ENCODE results near the gene NFYC. TPM values are rescaled to one million over a fixed set of nuclear protein-coding genes. Genes with fewer than 3 reads are reported as not detected.
A peak's percentile ranks its signal among the peaks of the same experiment; 100 is the strongest.
"Not testable (repeated sequence)": the region's sequence is repeated elsewhere in the genome, so short reads cannot be mapped to it uniquely, and the experiment has no call there.

NFYC gene
- total and polyA plus RNA-seq, 11 donors = 45.2 to 82.8 (median 66.1) TPM

DNA sequence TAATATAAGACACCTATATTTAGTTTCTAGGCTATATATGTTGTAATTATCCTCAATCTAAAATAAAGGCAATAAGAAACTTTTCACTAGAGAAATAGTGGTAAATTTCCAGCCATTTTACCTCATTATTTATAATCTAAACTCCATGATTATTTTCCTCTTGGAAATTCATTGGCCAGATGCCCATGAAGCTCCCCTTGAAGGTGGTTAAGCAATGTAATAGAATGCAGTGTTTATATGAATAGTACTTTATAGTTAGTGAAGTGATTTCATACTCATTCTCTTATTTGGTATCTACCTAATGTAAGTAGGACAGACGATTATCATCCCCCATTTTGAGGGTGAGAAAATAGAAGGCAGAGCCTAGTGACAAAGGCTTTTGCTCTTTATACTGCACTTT, 26.5 kb downstream of the NFYC start:
- H3K36me3 ChIP-seq = peaks cover 0 to 14% (median 1%) of the 10 kb centered on the region in 9 donors
- H3K4me3 ChIP-seq = no peak overlapping the region
- H3K27me3 ChIP-seq = no peaks in the 10 kb centered on the region
- no peak for TF ChIP-seq POLR2A (IDR thresholded peaks at IDR 0.05)
- TF ChIP-seq, protein P1, sequence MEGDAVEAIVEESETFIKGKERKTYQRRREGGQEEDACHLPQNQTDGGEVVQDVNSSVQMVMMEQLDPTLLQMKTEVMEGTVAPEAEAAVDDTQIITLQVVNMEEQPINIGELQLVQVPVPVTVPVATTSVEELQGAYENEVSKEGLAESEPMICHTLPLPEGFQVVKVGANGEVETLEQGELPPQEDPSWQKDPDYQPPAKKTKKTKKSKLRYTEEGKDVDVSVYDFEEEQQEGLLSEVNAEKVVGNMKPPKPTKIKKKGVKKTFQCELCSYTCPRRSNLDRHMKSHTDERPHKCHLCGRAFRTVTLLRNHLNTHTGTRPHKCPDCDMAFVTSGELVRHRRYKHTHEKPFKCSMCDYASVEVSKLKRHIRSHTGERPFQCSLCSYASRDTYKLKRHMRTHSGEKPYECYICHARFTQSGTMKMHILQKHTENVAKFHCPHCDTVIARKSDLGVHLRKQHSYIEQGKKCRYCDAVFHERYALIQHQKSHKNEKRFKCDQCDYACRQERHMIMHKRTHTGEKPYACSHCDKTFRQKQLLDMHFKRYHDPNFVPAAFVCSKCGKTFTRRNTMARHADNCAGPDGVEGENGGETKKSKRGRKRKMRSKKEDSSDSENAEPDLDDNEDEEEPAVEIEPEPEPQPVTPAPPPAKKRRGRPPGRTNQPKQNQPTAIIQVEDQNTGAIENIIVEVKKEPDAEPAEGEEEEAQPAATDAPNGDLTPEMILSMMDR (IDR thresholded peaks at IDR 0.05) = no peak
- no peaks in the 10 kb centered on the region for H3K9me3 ChIP-seq
- no peak for DNase-seq
- intact Hi-C loops (cut with DNase I) = no loop called here
- H3K4me1 ChIP-seq = peaks cover 8 to 94% (median 52%) of the 10 kb centered on the region in 12 donors
- 25 to 64% (median 49%) methylated on average over 1 of the region's 1 CpG for WGBS, 4 donors
- no peak for ATAC-seq
- H3K27ac ChIP-seq = peak overlapping the region in 1 of 12 donors; percentile 48

DNA sequence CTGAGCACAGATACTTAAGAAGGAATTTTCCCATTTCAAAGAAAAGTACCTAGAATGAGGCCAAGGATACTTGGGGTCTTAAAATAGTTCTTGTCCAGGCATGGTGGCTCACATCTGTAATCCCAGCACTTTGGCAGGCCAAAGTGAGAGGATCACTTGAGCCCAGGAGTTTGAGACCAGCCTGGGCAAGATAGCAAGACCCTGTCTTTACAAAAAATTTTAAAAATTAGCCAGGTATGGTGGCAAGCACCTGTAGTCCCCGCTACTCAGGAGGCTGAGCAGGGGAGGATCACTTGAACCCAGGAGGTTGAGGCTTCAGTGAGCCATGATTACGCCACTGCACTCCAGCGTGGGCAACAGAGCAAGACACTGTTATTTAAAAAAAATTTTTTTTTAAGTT, 29.0 kb downstream of the NFYC start:
- Histone ChIP-seq H3K27me3 (no peaks in the 10 kb centered on the region), H3K4me3 (no peak overlapping the region), H3K4me1 (peaks cover 0 to 95% (median 54%) of the 10 kb centered on the region in 12 donors), H3K36me3 (peaks cover 0 to 18% (median 5%) of the 10 kb centered on the region in 9 donors), H3K27ac (no peak overlapping the region), H3K9me3 (no peaks in the 10 kb centered on the region)
- DNase-seq (no peak), ATAC-seq (no peak)
- intact Hi-C loops (cut with DNase I) = no loop called here
- no peak for TF ChIP-seq POLR2A (IDR thresholded peaks at IDR 0.05)
- TF ChIP-seq, protein P1 (IDR thresholded peaks at IDR 0.05) = no peak
- 91 to 95% (median 94%) methylated on average over 3 of the region's 3 CpGs for WGBS, 4 donors

- no peak for TF ChIP-seq POLR2A (IDR thresholded peaks at IDR 0.05)
- TF ChIP-seq, protein P1 (IDR thresholded peaks at IDR 0.05) = no peak
- Histone ChIP-seq H3K4me1 (peaks cover 0 to 88% (median 35%) of the 10 kb centered on the region in 12 donors), H3K27ac (peak overlapping the region in 1 of 12 donors; percentile 57), H3K9me3 (no peaks in the 10 kb centered on the region), H3K4me3 (no peak overlapping the region), H3K36me3 (peaks cover 0 to 18% (median 5%) of the 10 kb centered on the region in 9 donors), H3K27me3 (no peaks in the 10 kb centered on the region)
- DNase-seq (no peak), ATAC-seq (no peak)
- WGBS, 4 donors = 51 to 74% (median 70%) methylated on average over 3 of the region's 3 CpGs
- intact Hi-C loops (cut with DNase I) = no loop called here
Measured at GRCh38 chr1:40722622-40723021, 31.1 kb downstream of the NFYC start.

DNA sequence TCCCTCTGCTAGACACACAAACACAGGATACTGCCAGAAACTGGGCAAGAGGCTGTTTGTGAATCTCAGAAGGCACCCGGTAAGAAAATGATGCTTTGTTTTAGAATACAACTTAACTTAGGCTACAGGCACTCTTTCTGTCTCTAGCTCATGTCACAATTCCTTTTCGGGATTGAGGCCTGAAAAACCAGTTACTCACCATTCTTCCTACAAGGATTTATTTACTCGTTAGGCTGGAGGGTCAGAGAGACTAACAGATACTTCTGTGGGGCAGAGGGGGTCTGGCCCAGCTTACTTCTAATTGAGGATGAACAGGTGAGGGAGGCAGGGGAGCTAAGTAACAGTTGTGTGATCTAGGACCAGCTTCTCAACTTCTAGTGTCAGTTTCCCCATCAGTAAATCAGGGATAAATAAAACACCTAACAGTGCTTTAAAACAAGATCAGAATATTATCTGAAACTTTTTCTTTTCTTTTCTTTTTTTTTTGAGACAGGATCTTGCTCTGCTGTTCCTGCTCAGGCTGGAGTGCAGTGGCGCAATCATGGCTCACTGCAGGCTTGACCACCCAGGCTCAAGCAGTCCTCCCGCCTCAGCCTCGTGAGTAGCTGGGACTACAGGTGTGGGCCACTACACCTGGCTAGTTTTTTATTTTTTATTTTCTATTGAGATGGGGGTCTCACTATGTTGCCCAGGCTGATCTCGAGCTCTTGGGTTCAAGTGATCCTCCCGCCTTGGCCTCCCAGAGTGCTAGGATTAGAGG, 31.9 kb downstream of the NFYC start:
- Histone ChIP-seq H3K4me3 (no peak overlapping the region), H3K27me3 (no peaks in the 10 kb centered on the region), H3K27ac (peak overlapping the region in 1 of 12 donors; percentile 57), H3K4me1 (peaks cover 0 to 88% (median 28%) of the 10 kb centered on the region in 12 donors), H3K9me3 (no peaks in the 10 kb centered on the region), H3K36me3 (peaks cover 0 to 18% (median 5%) of the 10 kb centered on the region in 9 donors)
- DNase-seq (no peak), ATAC-seq (no peak)
- intact Hi-C loops (cut with DNase I) = no loop called here
- TF ChIP-seq, protein P1 (IDR thresholded peaks at IDR 0.05) = no peak
- TF ChIP-seq POLR2A (IDR thresholded peaks at IDR 0.05) = no peak
- WGBS, 4 donors = 70 to 84% (median 78%) methylated on average over 8 of the region's 8 CpGs

- Histone ChIP-seq H3K36me3 (peaks cover 0 to 20% (median 5%) of the 10 kb centered on the region in 9 donors), H3K4me1 (peaks cover 0 to 72% (median 32%) of the 10 kb centered on the region in 12 donors)
- DNase-seq; intact Hi-C loops (cut with DNase I); H3K4me3 ChIP-seq; ATAC-seq; H3K27me3 ChIP-seq; H3K27ac ChIP-seq; H3K9me3 ChIP-seq: not testable (repeated sequence)
- WGBS, 4 donors = 88 to 95% (median 91%) methylated on average over 9 of the region's 9 CpGs
Measured at GRCh38 chr1:40727662-40728061, 36.2 kb downstream of the NFYC start.

GRCh38 chr1:40729316-40729862, 37.9 kb downstream of the NFYC start:
- H3K4me3 ChIP-seq; ATAC-seq; H3K27ac ChIP-seq; intact Hi-C loops (cut with DNase I); H3K9me3 ChIP-seq; H3K27me3 ChIP-seq; DNase-seq: not testable (repeated sequence)
- H3K4me1 ChIP-seq = peaks cover 0 to 71% (median 26%) of the 10 kb centered on the region in 12 donors
- H3K36me3 ChIP-seq = peaks cover 0 to 12% (median 0%) of the 10 kb centered on the region in 9 donors
- WGBS, 4 donors = 81 to 86% (median 85%) methylated on average over 5 of the region's 5 CpGs

All from heart left ventricle (tissue), 16 donors.